Uterus (tissue), 2 donors: Measurements from ENCODE around the gene OR6C68.
"Not testable (repeated sequence)": the region's sequence is repeated elsewhere in the genome, so short reads cannot be mapped to it uniquely, and the experiment has no call there.

ENCODE experiments used
- CTCF ChIP-seq, 4 experiments: fragments of 200-600 bp in 2 of 4; fragments of 450-650 bp in 2 of 4; sonication (generic) in 2 of 4; IDR thresholded peaks; one replicate each; pipeline ENCODE4 v1.5.1; 2016 to 2019; ENCODE audit warnings: antibody characterized with exemption in 4 of 4, mild to moderate bottlenecking in 2 of 4, moderate library complexity in 1 of 4
- POLR2A ChIP-seq, 2 donors: fragments of 450-650 bp; IDR thresholded peaks; one replicate each; pipeline ENCODE4 v1.6.1; 2016; ENCODE audit warnings: antibody characterized with exemption in 2 of 2, mild to moderate bottlenecking in 1 of 2, moderate library complexity in 1 of 2

GRCh38 chr12:55464926-55465325 is 27.3 kb upstream of the OR6C68 start:
- TF ChIP-seq CTCF, POLR2A (IDR thresholded peaks at IDR 0.05): not testable (repeated sequence)
